GM12874 (cell line): ENCODE results near the gene INTS4.

Source experiments
- TF ChIP-seq, protein P1 (sequence below): IDR thresholded peaks from 2 replicates; pipeline ENCODE4 v1.5.1; 2011; ENCODE audit warnings: low read depth, mild to moderate bottlenecking, control low read depth, low read length, moderate library complexity; ENCODE audit not compliant: insufficient read depth

Gene INTS4

DNA sequence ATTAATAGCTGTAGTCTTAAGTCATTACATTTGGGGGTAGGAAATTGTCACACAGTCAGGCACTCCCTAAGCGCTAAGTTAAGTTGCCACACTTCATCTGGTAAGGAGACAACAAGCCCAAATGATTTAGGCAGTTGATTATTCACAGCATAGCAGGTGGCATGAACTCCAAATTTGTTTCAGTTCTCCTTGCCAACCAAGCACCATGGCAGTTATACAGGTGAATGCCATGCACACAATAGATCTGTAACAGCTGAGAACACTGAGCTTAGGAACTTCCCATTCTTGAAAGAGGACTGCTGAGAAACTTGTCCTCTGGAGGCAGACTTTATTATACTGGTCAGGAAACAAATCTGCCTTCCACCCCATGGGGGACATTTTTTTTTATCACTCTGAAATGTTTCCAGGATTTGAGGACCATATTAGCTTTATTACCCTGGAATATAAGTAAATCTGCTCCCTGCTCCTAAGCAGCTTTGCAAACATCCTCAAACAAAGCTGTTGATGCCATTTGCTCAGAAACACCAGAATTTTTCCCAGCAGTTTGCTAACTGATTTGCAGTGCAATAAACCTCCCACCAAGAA is 5.1 kb upstream of the INTS4 start:
- TF ChIP-seq, protein P1, sequence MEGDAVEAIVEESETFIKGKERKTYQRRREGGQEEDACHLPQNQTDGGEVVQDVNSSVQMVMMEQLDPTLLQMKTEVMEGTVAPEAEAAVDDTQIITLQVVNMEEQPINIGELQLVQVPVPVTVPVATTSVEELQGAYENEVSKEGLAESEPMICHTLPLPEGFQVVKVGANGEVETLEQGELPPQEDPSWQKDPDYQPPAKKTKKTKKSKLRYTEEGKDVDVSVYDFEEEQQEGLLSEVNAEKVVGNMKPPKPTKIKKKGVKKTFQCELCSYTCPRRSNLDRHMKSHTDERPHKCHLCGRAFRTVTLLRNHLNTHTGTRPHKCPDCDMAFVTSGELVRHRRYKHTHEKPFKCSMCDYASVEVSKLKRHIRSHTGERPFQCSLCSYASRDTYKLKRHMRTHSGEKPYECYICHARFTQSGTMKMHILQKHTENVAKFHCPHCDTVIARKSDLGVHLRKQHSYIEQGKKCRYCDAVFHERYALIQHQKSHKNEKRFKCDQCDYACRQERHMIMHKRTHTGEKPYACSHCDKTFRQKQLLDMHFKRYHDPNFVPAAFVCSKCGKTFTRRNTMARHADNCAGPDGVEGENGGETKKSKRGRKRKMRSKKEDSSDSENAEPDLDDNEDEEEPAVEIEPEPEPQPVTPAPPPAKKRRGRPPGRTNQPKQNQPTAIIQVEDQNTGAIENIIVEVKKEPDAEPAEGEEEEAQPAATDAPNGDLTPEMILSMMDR = no peak

DNA sequence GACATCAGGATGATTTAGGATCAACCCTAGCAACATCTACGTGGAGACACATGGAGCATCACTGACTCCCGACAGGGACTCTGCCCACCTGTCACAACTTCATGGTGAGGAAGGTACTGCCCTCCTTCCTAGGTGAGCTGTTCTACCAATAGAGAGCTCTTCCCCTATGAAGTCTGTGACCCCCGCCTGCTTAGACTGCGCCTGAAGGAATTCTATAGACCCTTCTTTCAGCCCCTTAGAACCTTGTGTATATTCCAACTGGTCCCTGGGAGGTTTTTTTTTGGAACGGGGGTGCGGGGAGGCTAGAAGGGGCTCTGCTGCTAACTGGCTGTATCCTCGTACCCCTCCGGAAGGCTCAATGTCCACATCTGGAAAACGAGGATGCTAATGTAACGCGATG is 566 bp downstream of the INTS4 start:
- TF ChIP-seq, protein P1 = no peak

DNA sequence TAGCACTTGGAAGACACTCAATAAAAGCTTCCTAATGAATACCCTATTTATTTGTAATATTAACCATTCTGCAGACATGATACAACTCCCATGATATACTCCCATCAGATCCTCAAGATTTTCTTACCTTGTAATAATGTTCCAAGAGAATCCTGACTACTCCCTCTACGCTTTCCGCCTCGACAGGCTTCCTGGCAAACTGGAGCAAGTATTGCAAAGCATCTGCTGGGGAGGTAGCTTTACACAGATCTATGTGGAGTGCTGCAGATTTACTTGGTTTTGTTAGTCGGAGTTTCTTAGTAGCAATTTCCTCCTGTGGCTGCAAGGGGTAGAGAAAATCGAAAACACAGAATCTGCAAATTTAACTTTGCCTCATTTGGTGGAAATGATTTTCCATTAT is 3.5 kb downstream of the INTS4 start:
- TF ChIP-seq, protein P1 = no peak

DNA sequence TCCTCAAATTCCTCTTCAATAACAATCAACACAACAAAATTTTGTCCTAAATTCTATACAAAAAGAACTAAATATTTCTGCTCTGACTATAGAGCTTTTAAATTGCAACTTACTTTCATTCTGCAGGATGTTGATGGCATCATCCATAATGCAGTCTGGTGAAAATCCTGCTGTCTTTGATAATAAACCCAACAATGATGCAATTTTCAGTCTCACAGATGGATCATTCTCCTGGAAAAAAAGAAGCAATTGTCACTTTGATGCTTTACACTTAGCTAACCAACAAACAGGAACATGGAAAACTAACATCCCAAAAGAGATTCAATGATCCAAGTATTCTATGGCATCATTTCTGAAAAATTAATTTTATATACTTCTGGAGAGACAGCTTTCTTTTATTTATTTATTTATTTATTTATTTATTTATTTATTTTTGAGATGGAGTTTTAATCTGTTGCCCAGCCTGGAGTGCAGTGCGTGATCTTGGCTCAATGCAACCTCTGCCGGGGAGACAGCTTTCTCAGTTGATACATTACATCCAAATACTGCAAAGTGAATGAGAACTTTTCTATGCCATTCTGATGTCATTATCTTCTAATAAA is 13.0 kb downstream of the INTS4 start:
- TF ChIP-seq, protein P1 = no peak

DNA sequence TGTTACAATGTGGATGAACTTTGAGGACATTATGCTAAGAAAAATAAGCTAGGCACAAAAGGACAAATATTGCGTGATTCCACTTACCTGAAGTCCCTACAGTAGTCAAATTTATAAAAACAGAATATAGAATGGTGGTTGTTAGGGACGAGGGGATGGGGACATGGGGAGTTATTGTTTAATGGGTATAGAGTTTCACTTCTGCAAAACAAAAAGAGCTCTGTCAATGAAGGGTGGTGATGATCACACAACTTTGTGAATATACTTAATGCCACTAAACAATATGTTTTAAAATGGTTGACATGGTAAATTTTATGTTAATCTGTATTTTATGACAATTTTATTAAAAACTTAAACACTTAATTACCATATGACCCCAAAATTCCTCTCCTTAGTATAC is 26.1 kb downstream of the INTS4 start:
- TF ChIP-seq, protein P1 = no peak

DNA sequence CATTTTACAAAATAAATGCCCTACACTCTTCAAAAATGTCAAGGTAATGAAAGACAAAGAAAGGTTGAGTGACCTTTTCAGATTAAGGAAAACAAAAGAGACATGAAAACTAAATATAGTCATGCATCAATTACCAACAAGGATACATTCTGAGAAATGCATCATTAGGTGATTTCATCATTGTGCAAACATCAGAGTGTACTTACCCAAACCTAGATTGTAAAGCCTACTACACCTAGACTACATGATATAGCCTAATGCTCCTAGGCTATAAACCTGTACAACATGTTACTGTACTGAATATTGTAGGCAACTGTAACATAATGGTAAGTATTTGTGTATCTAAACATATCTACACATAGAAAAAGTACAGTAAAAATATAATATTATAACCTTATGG is 26.7 kb downstream of the INTS4 start:
- TF ChIP-seq, protein P1 = no peak

DNA sequence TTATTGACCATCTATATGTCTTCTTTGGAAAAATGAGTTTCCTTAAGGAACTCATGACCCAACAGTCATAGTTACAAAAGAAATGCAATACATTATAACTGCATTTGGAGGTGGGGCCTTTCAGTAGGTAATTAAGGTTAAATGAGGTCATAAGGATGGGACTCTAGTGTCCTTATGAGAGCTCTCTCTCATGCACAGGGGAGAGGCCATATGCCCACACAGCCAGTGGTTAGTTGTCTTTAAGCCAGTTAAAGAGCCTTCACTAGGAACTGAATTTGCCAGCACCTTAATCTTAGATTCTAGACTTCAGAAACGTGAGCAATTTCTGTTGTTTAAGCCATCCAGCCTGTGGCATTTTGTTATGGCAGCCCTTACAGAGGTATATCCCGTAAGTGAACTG is 27.3 kb downstream of the INTS4 start:
- TF ChIP-seq, protein P1 = no peak
